GM23338 (cell line): ENCODE results near the gene PFN2. TPM values are rescaled to one million over a fixed set of nuclear protein-coding genes. Genes with fewer than 3 reads are reported as not detected.

Source experiments
- ATAC-seq: fragments of 200-7000 bp; cut with Tn5 transposase; 3 replicates; pipeline ENCODE4 v1.9.1; 2020
- DNase-seq: peaks from one replicate; pipeline ENCODE4 v3.0.0-alpha.2; 2015; ENCODE audit warnings: low spot score
- H2AFZ ChIP-seq: fragments of 200-600 bp; sonication (generic); 2 replicates; pipeline ENCODE4 v1.8.0; 2016; ENCODE audit warnings: antibody characterized with exemption, mild to moderate bottlenecking, moderate library complexity
- H3F3A ChIP-seq: fragments of 200-600 bp; sonication (generic); replicated peaks from 2 replicates; pipeline ENCODE4 v1.8.0; 2017; ENCODE audit warnings: antibody characterized with exemption, mixed run types, low read depth
- H3K27ac ChIP-seq: fragments of 200-600 bp; sonication (generic); 2 replicates; pipeline ENCODE4 v1.6.1; 2016; ENCODE audit warnings: low read depth
- H3K27me3 ChIP-seq: fragments of 200-600 bp; sonication (generic); 2 replicates; pipeline ENCODE4 v1.8.0; 2016; ENCODE audit warnings: mild to moderate bottlenecking, mixed run types, moderate library complexity; ENCODE audit not compliant: insufficient read depth
- H3K36me3 ChIP-seq: fragments of 200-600 bp; sonication (generic); 2 replicates; pipeline ENCODE4 v1.8.0; 2016; ENCODE audit warnings: mild to moderate bottlenecking; ENCODE audit not compliant: insufficient read depth
- H3K4me1 ChIP-seq: fragments of 200-600 bp; sonication (generic); 2 replicates; pipeline ENCODE4 v1.8.0; 2016; ENCODE audit warnings: mild to moderate bottlenecking, moderate library complexity; ENCODE audit not compliant: insufficient read depth
- H3K4me2 ChIP-seq: fragments of 200-600 bp; sonication (generic); 2 replicates; pipeline ENCODE4 v1.7.1; 2017; ENCODE audit warnings: mixed run types
- H3K4me3 ChIP-seq: fragments of 200-600 bp; sonication (generic); 2 replicates; pipeline ENCODE4 v1.6.1; 2016; ENCODE audit warnings: mixed run types
- H3K79me2 ChIP-seq: fragments of 200-600 bp; sonication (generic); replicated peaks from 2 replicates; pipeline ENCODE4 v1.8.0; 2017; ENCODE audit warnings: mild to moderate bottlenecking; ENCODE audit not compliant: insufficient read depth
- H3K9me2 ChIP-seq: fragments of 200-600 bp; sonication (generic); 2 replicates; pipeline ENCODE4 v1.8.0; 2017; ENCODE audit not compliant: insufficient read depth
- H4K20me1 ChIP-seq: fragments of 200-600 bp; sonication (generic); replicated peaks from 2 replicates; pipeline ENCODE4 v1.8.0; 2017; ENCODE audit warnings: mild to moderate bottlenecking; ENCODE audit not compliant: insufficient read depth
- H3K27ac Mint-ChIP-seq: 2 replicates; pipeline ENCODE4 v1.8.0; 2020; ENCODE audit warnings: inconsistent platforms, mild to moderate bottlenecking, moderate library complexity, mixed read lengths
- H3K27me3 Mint-ChIP-seq: 3 replicates; pipeline ENCODE4 v1.8.0; 2022; ENCODE audit warnings: low read depth, mild to moderate bottlenecking, moderate library complexity, mixed read lengths, inconsistent platforms; ENCODE audit not compliant: insufficient read depth, poor library complexity
- H3K36me3 Mint-ChIP-seq: 3 replicates; pipeline ENCODE4 v1.8.0; 2021; ENCODE audit warnings: low read depth, mild to moderate bottlenecking, inconsistent platforms, moderate library complexity, mixed read lengths
- H3K4me1 Mint-ChIP-seq: 3 replicates; pipeline ENCODE4 v1.8.0; 2020; ENCODE audit warnings: mild to moderate bottlenecking, inconsistent platforms, mixed read lengths
- H3K4me3 Mint-ChIP-seq: 3 replicates; pipeline ENCODE4 v1.8.0; 2021; ENCODE audit warnings: moderate library complexity, mild to moderate bottlenecking, inconsistent platforms, mixed read lengths
- H3K9me3 Mint-ChIP-seq: 3 replicates; pipeline ENCODE4 v1.8.0; 2020; ENCODE audit warnings: moderate library complexity, mild to moderate bottlenecking, inconsistent platforms, mixed read lengths
- CREB1 ChIP-seq: fragments of 250-450 bp; sonication (Bioruptor Pico); IDR thresholded peaks from 2 replicates; pipeline ENCODE4 v1.5.0; 2020; ENCODE audit warnings: low read depth, mild to moderate bottlenecking, moderate library complexity
- CTCF ChIP-seq, 2 experiments: fragments of 200-600 bp in 1 of 2; sonication (generic) in 1 of 2; conservative IDR thresholded peaks; 2 replicates each; pipeline versions ENCODE4 v1.5.1 to v1.6.1; 2016 to 2017; ENCODE audit warnings: antibody characterized with exemption in 2 of 2, low read depth in 2 of 2, mild to moderate bottlenecking in 2 of 2, moderate library complexity in 1 of 2
- ETS1 ChIP-seq: IDR thresholded peaks from 2 replicates; pipeline ENCODE4 v1.6.1; 2016; ENCODE audit warnings: antibody characterized with exemption
- EZH2 ChIP-seq: fragments of 200-600 bp; sonication (generic); IDR thresholded peaks from one replicate; pipeline ENCODE4 v1.8.0; 2017; ENCODE audit warnings: antibody characterized with exemption, mild to moderate bottlenecking, low read depth; ENCODE audit not compliant: unreplicated experiment
- EZH2phosphoT487 ChIP-seq: fragments of 200-600 bp; sonication (generic); IDR thresholded peaks from one replicate; pipeline ENCODE4 v1.8.1; 2018; ENCODE audit warnings: antibody characterized with exemption; ENCODE audit not compliant: unreplicated experiment
- JUNB ChIP-seq: IDR thresholded peaks from one replicate; pipeline ENCODE4 v1.6.1; 2016; ENCODE audit warnings: antibody characterized with exemption; ENCODE audit not compliant: unreplicated experiment
- NANOG ChIP-seq: IDR thresholded peaks from 2 replicates; pipeline ENCODE4 v1.6.1; 2016; ENCODE audit warnings: antibody characterized with exemption, borderline replicate concordance
- POLR2AphosphoS5 ChIP-seq: IDR thresholded peaks from 2 replicates; pipeline ENCODE4 v1.6.1; 2016; ENCODE audit warnings: antibody characterized with exemption, low read depth
- REST ChIP-seq: IDR thresholded peaks from one replicate; pipeline ENCODE4 v1.6.1; 2018; ENCODE audit warnings: antibody characterized with exemption; ENCODE audit not compliant: unreplicated experiment
- STAT1 ChIP-seq: IDR thresholded peaks from one replicate; pipeline ENCODE4 v1.6.1; 2016; ENCODE audit warnings: antibody characterized with exemption; ENCODE audit not compliant: unreplicated experiment
- ZNF114 ChIP-seq: fragments of 250-450 bp; sonication (Bioruptor Pico); IDR thresholded peaks from 2 replicates; pipeline ENCODE4 v1.5.0; 2020; ENCODE audit warnings: mild to moderate bottlenecking, moderate library complexity
- ZNF331 ChIP-seq: fragments of 250-450 bp; sonication (Bioruptor Pico); IDR thresholded peaks from 2 replicates; pipeline ENCODE4 v1.5.0; 2020; ENCODE audit warnings: low read depth, mild to moderate bottlenecking, moderate library complexity
- ZNF462 ChIP-seq: fragments of 250-450 bp; sonication (Bioruptor Pico); IDR thresholded peaks from 2 replicates; pipeline ENCODE4 v1.5.0; 2020; ENCODE audit warnings: mild to moderate bottlenecking, moderate library complexity
- polyA plus RNA-seq: library from polyadenylated mRNA; unstranded; fragments of >200 nt; fragmentation: Nextera tagmentation; extraction: Ambion mirVana; gene quantifications from 2 replicates; pipeline ENCODE4 v1.2.1, GENCODE V29; 2016
- total RNA-seq: library from RNA; depleted of rRNA; stranded (reverse); fragments of >200 nt; shearing (Covaris generic); gene quantifications from 2 replicates; pipeline ENCODE4 v1.2.3, GENCODE V29; 2014

The PFN2 gene
- total and polyA plus RNA-seq, 2 experiments from 2014 or later = 183 to 212 TPM

GRCh38 chr3:149919509-149919908 is 51.2 kb downstream of the PFN2 start:
- no peaks in the 10 kb centered on the region for H3K4me1 Mint-ChIP-seq
- no peak for DNase-seq
- TF ChIP-seq STAT1 (no peak), ZNF114 (CRISPR knock-in tag) (no peak), POLR2AphosphoS5 (no peak), ETS1 (no peak), CREB1 (CRISPR knock-in tag) (no peak), JUNB (no peak), EZH2 (no peak), ZNF462 (CRISPR knock-in tag) (no peak), ZNF331 (CRISPR knock-in tag) (no peak), CTCF (conservative IDR thresholded peaks at IDR 0.05; ENCODE audit: low read depth in 2 of 2) (no peak), REST (no peak), NANOG (no peak), EZH2phosphoT487 (no peak)
- no peaks in the 10 kb centered on the region for H3K9me3 Mint-ChIP-seq
- H3K36me3 Mint-ChIP-seq = peaks cover 15% of the 10 kb centered on the region
- Histone ChIP-seq H3K9me2 (no peaks in the 10 kb centered on the region), H2AFZ (no peak overlapping the region), H3K36me3 (no peaks in the 10 kb centered on the region), H3K4me2 (no peak overlapping the region), H3K27ac (no peak overlapping the region), H3F3A (no peaks in the 10 kb centered on the region), H3K27me3 (no peaks in the 10 kb centered on the region), H3K4me3 (no peak overlapping the region), H3K4me1 (no peaks in the 10 kb centered on the region), H3K79me2 (no peaks in the 10 kb centered on the region), H4K20me1 (no peaks in the 10 kb centered on the region)
- H3K27ac Mint-ChIP-seq = no peak overlapping the region
- no peaks in the 10 kb centered on the region for H3K27me3 Mint-ChIP-seq
- ATAC-seq = no peak
- H3K4me3 Mint-ChIP-seq = no peak overlapping the region
